ENCODE results near the gene PRR18.

PRR18 gene

DNA sequence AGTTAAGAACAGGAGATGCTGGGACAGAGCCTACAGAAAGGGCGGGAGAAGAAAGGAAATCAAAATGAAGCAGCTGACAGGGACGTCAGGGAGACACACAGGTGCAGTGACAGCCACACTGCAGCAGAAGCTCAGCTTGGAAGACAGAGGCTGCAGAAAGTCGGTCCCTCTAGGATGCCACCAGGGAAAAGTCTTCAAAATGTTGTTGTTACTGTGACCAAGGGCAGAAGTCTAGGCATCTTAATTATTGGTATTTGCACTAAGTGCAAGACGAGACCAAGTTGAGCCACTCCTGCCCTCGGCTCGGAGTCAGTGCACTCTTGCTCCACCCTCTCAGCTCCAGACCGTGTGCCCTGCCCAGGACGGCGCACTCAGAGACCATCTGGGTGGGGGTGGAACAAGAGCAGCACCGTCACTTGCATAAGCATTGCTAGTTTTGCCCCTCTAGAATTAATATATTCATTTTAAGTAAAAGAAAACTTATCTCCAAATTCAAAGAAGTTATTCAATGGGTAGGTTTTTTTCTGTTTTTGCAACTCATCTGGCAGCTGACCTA lies 2.6 kb downstream of the PRR18 start:
- DNase-seq: no peak

DNA sequence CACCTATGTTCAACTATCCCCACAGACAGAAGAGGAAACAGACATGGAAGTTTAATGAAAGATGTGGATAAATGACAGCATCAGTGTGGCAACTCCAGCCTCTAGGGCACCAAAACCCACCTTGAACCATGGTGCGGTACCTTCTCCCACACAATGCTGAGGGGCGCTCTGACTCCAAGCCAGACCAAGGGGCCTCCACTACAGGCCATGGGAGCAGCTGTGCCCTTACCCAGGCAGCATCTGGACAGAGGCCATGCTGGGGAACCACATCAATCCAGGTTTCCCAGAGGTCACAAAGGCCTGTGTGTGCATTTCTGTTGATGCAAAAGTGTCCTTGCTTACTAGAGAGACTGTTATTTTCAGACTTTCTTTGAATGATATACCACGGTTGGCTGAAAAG lies 4.1 kb downstream of the PRR18 start:
- no peak for DNase-seq

DNA sequence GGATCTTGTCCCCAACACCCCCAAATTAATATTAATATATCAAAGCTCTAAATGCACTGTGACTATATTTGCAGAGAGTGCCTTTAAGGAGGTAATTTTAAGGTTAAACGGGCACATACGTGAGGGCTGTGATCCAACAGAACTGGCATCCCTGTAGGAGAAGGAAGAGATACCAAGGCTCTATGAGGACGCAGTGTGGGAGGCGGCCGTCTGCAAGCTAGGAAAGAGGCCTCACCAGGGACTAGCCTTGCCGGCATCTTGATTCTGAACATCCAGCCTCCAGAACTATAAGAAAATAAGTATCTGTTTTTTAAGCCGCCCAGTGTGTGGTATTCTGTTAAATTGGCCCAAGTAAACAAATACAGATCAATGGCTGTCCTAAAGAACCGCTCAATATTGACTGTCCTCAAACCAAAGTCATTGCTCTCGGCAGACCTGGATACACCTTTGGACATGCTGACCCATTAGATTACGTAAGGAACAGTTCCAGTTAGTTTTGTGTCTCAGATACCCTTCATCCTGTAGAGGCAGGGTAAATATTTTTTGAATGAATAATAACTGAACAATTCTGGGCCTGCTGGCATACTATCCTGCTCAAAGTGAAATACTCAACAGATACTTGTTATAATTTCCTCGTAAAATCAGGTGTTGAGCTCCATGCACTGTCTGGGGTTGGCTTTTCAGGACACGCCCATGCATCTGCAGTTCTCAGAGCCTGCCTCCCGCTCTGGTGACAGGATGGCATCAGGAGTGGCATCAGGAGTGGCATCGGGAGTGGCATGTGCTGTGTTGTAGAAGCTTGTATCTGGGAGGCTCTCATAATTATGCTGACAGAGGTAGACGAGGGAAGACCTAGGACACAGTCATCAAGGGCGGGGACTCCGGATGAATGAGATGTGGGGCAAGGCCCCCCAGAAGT lies 6.3 kb downstream of the PRR18 start:
- no peak for DNase-seq

DNA sequence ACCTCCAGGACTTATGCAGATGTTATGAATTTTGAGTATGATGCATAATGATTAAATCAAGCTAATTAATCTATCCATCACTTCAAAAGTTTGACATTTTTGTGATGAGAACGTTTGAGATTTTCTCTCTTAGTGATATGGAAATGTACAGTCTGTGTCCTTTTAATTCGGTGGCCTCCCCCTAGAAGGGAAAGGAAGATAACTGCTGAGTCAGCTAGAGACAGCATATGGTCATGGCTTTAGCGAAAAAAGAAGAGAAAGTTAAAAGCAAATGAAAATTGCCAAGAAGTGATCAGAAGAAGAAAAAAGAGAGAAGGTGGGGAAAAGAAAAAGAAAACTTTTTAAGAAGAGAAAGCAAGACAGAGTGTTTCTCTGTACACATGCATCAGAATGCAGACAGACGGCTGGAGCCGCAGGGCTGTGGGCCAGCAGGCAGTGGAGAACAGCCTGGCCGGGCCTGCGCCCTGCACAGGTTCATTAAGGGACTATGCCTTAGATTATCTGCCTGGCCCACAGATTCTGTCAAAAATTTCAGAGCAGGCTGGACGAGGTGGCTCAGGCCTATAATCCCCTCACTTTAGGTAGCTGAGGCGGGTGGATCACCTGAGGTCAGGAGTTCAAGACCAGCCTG lies 7.7 kb downstream of the PRR18 start:
- DNase-seq: no peak

DNA sequence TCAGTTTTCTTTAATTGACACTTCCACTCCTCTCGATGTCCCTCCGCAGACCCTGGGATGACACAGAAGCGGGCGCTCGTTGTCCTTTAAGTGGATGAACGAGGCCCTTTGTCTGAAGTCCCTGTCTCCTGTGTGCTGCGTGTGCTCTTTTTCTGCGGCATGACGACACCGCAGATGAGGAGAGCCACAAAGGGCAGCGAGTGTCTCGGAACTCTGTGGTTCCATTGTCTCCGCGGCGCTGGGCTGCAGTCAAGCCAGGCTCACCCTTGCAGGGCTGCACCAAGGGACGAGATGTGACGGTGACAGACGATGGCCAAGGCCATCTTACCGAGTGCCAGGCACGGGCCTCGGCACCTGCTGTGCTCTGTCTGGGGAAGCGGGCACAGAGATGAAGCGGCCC lies 10.6 kb downstream of the PRR18 start:
- no peak for DNase-seq

DNA sequence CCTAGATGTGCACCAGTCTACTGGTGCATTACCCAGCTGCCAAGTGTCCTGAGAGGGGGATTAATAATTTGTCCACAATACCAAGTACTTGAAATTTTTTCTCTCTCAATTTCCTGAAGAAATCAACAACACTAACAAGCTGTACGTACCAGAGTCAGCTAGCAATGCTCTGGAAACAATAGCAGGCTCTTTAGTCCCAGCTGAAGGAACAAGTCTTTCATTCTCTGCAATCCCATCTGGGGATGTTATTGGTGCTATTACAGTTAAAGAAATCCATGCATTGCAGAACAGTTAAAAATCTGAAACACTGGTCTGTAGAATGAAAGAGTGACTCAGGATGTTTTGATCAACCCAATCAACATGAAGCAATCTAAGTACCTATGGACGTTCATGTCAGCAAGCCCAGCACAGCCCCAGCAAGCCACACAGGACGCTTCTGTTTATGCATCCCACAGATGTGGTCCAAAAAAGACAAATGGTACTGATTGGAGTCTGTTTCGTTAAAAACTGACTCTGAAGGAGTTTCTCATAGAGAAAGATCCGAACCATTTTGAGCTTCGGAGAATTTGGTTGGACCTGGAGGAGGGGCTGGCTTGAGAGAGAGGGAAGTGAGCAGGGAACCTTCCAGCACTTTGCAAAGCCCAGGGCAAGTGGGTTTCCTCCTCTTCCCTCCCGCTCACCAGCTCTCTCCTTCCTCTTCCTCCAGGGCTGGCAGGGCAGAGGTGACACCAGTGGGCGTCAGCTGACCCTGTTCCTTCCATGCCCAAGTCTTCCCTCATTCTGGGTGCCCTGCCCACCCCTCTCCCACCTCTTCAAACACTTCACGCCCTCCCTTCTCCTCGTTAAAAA lies 11.9 kb downstream of the PRR18 start:
- no peak for DNase-seq

DNA sequence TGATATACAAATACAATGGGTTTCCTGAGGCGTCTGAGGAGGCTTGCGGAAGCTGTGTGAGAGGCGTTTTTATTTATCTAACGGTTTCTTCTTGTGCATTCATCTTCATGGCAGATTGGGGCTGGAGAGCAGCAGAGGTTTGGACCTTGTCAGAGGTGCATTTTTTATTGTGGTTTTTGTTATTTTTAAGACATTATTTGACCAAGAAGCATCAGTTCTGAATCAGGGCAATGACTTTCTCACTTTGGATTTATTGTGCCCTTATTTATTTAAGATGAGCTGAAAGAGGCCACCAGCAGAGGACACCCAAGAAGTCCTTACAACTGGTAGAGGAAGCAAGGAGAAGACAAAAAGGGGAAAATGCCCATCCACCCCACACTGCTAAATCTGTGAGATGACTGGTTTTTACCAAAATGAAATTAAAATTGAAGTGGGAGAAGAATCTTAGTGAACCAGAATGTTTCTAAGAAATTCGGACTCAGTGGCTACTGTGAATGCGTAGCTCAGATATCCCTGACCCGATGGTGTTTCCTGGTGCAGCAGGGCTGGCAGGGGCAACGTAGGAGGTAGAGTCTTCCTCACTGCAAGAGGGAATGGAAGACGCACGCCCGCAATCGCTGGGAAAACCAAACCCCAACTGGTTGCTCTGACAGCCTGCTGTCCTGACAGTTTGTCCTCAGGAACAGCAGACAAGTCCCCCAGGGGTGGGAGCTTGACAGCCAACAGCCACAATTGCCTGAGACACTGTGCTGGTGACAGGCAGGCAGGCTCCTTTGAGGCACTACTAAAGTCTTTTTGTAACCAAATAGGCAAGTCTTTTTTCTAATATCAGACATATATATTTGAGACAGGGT lies 14.2 kb downstream of the PRR18 start:
- DNase-seq: no peak

DNA sequence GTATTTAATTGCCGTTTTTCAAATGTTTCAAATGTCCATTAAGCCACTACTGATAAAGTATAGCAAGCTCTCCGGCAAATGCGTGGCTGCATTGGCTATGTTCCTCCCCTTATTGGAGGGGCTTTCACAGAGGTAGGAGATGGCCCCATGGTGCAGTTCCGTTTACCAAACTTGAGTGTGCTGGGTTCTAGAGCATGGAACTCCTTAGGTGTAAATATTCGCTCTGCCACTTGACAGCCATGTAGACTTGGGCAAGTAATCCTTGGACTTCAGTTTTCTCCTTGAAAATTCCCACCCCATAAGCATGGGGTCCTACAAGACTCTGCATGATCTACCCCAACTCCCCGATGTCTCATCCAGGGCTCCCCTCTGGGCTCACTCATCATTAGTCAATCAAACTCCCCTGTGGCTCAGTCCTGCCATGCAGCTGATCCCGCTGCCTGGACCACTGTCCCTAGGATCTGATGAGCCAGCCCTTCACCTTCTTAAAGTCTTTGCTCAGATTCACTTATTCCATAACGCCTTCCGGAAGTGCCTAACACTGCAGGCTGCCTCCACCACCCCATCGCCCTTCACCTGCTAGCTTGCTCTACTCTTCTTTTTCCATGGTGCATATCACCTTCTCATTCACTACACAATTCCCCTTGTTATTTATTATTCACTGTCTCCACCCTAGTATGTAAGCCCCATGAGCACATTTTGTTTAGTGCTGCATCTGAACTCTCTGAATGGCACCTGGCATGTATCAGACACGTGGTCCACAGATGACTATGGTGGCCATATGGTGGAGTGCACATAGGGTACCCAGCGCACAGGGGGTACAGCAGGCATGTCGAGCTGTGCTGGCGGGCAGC lies 18.8 kb downstream of the PRR18 start:
- peak in 1 of 5 experiments; percentile 18 for DNase-seq

DNA sequence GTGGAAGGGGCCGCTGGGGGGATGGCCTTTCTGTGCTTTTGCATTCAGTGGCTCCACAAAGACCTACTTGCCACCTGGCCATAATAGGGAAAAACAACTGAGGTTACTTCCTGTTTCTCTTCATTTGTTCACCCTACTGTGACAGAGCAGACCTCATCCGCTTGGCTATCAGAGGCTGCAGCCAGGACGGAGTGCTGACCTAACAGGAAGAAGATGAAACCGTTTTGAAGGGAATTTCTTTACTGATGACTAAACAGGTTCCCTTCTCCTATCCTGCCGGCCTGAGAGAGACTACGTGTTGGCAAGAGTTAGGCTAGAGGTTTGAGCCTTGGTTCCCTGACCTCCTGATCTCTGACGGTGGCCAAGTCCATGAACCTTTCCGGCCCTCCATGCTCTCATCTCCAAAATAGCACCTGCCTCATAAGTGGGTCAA lies 21.3 kb downstream of the PRR18 start:
- no peak for DNase-seq

DNA sequence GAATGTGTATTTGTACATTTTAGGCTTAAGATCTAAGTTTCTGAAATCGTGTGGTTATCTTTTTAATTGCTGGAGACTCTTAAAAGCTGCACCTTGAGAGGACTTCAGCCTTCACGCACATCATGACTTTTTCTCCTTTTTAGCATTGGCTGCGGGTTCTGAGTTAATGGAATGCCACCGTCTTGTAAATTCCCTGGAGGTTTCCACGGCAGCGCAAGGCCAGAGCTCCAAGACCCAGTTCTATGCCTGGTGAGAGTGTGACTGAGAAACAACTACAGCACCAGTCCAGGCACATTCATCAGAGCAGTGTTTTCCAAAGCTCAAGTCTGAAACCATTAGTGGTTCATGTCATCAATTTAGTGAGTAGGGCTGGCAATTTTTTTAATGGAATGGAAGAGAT lies 23.0 kb downstream of the PRR18 start:
- no peak for DNase-seq

DNA sequence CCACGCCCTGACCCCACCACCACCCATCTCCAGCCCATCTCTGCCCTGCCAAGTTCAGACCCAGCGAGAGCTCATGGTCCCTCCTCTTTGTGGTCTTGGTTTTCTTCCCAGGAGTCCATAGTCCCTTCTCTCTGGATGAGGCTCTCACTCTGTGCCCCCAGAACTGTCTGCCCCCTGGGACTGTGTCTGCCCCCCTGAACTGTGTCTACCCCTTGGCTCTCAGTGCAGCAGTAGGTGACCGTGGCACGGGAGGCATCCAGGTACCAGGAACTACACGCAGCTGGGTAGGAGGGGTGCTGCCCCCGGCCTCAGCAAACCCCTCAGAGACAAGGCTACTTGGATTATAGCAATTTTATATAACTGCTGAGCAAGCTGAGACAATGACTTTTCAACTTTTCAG lies 23.6 kb downstream of the PRR18 start:
- no peak for DNase-seq

DNA sequence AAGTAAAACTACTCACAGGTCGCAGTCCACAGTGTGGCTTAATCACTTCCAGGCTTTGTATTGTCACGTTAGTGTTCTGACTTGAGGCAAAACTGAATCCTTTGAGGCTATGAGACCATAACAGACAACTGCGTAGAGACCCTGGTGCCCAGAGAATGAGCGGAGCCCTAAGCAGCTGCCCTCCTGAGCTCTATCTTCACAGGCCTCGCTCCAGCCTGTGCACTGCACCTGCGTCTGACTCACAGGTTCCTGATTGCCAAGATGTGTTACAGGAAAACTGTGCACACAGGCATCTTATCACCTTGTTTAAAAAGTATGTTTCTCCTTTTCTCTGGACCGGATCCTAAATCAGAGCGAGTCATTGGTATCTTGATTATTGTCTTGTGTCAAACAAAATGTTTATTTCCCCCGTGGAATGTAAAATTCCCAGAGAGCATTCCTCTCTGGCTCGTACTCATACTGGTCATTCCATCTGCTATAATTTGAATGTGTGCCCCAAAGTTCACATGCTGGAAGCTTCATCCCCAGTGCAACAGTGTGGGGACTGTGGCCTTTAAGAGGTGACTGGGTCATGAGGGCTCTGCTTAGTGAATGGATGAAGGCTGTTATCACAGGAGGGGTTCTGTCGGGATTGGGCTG lies 25.7 kb downstream of the PRR18 start:
- DNase-seq: no peak

DNA sequence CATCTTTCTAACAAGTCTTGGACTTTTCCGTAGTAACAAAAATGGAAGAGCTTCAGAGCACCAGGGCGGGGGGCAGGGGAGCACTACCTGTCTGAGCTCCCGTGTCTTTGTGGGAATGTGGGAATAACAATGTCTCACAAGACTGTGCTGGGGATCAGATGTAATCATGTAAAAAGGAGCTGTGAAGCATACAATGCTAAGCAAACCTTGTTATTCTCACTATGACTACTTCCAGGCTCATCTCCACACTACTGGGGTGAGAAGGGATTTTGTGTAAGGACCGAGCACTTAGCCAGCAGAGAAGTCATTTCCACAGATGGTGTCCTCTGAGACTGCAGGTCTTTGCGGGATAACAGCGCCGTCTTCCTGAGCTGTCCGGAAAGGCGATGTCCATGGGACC lies 27.1 kb downstream of the PRR18 start:
- no peak for DNase-seq

DNA sequence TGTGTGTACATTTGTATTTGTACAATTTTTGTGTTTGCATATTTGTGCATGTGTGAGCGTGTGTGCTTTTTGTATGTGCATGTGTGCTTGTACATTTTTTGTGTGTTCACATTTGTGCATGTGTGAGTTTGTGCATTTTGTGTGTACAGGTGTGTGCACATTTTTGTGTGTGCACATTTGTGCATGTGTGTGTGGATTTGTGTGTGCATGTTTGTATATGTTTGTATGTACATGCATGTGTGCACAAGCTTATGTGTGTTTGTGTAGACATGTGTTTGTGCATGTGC lies 28.9 kb downstream of the PRR18 start:
- no peak for DNase-seq

DNA sequence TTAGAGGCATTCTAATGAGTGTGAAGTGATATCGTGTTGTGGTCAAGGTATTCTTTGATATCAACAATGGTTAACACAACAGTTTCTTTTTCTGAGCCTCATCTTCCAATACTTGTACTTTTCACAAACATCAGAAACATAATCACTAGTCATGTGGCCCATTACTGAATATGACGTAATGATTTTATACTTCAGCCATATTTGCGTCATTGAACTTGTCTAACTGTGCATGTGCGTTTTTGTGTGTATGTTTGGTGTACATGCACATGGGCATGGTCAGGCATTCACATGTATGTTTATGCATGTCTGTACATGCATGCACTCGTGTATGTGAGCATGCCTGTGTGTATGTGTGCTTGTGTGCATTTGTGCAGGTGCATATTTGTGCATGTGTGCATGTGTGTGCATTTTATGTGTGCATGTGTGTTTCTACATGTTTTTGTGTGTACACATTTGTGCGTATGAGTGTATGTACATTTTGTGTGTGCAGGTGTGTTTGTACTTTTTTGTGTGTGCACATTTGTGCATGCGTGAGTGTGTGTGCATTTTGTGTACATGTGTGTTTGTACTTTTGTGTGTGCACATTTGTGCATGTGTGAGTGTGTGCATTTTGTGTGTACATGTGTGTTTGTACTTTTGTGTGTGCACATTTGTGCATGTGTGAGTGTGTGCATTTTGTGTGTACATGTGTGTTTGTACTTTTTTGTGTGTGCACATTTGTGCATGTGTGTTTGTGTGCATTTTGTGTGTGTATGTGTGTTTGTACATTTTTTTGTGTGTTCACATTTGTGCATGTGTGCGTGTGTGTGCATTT lies 29.4 kb downstream of the PRR18 start:
- no peak for DNase-seq

DNA sequence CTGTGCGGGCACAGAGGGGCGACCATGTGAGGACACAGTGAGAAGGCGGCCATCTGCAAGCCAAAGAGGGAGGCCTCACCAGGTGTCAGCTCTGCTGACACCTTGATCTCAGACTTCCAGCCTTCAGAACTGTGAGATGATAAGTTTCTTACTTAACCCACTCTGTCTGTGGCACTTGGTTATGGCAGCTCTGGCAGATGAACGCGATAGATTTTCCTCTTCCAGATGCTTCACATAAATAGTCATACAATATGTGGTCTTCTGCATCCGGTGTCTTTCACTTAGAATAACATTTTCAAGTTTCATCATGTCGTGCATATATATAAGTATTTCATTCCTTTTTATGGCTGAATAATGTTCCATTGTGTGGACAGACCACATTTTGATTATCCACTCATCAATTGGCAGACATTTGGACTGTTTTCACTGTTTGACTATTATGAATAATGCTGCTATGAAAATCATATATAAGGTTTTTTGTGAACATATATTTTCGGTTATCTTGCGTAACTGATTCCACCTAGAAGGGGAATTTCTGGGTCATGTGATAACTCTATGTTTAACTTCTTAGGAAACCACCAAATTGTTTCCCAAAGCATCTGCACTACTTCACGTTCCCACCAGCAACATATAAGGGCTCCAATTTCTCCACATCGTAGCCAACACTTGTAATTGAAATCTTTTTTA lies 30.2 kb downstream of the PRR18 start:
- no peak for DNase-seq

DNA sequence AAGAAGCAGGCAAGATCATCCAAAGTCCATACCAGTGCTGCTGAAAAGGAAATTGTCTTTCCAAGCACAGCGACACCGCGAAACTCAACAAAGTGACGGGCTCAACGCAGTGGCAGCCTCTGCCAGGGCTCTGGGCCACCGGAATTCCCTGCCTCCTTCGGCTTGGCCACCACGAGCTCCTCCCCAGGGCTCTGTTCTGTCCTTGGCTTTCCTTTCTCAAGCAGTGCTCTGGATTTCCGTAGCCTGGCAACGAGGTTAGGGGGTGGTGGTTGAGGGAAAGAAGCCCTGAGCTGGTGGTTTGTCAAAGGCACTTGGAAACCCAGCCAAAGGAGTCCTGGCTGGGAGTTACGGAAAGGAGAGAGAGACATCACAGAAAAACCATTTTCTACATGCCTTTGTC lies 31.2 kb downstream of the PRR18 start:
- DNase-seq: no peak

DNA sequence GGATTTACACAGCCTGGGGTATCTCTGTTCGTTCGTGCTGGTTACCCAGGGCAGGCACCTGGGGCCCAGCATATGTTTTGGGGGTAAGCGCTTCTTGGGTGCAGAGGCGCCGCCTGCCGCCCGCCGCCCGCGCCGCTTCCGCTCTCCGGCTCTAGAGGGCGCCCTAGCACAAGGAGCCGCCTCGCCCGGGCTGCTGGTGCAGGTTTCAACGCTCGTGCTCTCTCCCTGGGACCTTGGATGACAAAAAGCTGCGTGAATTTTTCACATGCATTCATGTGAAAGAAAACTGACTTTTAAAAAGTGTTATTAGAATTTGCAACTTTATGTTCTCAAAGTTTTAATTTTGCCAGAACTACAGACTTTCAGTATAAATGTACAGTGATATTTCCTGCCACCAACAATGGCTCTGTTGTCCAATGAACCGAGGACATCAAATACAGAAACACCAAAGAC lies 32.5 kb downstream of the PRR18 start:
- peak; percentile 63 to 74 (median 68) for DNase-seq

DNA sequence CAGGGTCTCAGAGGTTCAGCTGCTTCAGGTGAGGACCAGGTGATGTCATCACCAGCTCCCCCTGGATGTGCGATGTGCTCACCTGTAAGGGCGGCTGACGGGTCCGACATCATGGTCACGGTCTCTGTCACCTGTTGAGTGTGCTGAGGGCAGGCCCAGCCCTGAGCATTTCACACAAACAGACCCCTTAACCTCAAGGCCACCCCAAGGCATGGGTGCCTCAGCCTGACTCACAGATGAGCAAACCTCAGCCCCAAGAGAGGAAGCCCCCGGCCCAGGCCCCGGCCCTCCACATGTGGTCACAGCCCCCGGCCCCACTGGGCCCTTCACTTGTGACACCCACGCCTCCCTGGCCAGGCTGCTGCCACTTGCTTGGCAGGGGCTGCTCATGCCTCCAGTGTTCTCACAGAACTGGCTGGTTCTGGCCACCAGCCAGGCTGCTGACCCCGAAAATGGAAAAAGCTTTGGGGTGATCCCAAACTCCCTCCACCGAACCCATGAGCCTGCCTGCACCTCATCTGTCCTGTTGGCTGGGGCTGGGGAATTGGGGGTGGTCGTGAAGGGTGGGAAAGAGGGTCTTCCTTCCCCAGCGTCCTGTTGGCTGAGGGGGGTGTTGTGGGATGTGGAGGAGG lies 33.3 kb downstream of the PRR18 start:
- no peak for DNase-seq

Measured in T-helper 2 cell (primary cell).